ENCODE data around the gene COL27A1.

COL27A1 gene

GRCh38 chr9:114343471-114344187 is 188.3 kb downstream of the COL27A1 start:
- no peak for DNase-seq (ENCODE audit: low read depth)

DNA sequence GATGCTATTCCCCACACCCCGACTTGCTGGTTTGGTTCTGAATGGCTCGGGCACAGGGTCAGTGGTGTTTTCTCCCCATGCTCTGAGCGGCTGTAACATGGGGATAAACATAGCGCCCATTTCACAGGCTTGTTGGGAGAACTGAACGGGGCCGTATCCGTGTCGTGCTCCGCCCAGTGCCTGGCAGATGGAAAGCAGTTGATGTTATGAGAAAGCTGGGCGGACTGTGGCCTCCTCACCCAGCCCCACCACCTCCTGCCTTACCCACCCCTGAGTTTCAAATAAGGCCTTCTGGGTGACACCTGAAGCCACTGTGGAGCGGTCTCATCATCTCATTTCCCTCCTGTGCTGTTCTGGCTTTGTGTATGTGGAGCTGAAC is 188.8 kb downstream of the COL27A1 start:
- DNase-seq (ENCODE audit: low read depth), result no peak

GRCh38 chr9:114344692-114345091 is 189.4 kb downstream of the COL27A1 start:
- no peak for DNase-seq (ENCODE audit: low read depth)

- DNase-seq (ENCODE audit: low read depth), result no peak
These were observed 190.2 kb downstream of the COL27A1 start for GRCh38 chr9:114345493-114346065.

GRCh38 chr9:114346146-114346545 is 190.8 kb downstream of the COL27A1 start:
- DNase-seq (ENCODE audit: low read depth), result no peak

- no peak for DNase-seq (ENCODE audit: low read depth)
These were observed 192.3 kb downstream of the COL27A1 start for GRCh38 chr9:114347675-114348074.

GRCh38 chr9:114348261-114348905 is 193.0 kb downstream of the COL27A1 start:
- no peak for DNase-seq (ENCODE audit: low read depth)

DNA sequence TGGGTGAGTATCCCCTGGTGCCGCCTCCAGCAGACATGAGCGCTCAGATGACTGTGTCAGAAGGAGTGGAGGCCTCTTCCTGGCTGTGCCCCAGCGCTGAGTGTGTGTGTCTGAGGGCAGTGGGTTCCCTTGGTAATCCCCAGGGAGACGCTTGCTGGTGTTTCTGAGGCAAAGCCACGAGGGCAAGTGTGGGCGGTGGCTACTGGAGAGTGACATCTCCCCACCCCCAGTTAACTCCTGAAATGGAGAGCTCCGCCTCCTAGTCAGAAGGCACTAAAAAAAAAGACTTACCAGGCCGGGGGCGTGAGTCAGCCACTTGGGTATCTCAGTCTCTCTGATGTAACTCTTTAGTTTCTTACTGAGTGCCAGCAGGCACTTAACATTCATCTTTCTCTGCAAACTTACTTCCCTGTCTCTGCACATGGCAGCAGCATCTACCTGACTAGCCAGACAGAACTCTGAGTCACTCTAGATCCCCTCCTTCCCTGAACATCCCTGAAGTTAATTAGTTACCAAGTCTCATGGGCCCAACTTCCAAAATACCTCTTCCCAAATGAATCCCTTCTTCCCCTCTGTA is 193.7 kb downstream of the COL27A1 start:
- DNase-seq (ENCODE audit: low read depth), result peak; percentile 88

GRCh38 chr9:114349713-114350480 is 194.6 kb downstream of the COL27A1 start:
- no peak for DNase-seq (ENCODE audit: low read depth)

DNA sequence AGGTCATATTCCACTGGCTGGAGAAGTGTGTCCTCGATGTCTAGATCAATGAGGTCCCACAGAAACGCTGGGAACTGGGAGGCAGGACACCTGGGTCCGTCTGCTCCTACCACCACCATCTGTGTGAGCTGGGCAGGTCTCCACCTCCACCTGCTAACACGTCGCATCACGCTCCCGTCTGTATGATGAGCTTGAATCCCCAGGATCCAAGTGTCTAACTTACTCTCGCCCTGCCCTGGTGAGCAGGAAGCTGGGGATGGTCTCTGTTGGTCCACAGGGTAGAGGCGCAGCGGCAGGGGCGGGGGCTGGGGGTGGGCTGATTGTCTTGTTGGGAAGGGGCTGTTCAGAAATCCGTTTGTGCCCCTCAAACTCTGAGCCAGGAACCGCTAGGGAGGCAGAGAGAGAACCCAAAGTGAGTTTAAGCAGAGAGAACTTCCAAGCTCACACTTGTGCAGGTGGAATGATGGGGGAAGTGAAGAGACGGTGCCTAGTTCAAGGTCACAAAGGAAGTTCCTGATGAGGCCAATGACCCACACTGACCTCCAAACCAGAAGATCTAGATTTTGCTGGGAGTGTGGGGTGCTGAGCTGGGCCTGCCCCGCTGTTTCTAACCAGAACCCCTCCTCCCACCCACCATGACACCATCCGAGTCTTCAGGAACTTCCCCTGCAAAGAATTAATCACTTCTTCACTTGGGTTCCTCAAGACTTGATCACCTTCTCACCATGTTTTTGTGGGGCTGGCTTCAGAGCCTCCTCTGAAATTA is 195.5 kb downstream of the COL27A1 start:
- DNase-seq (ENCODE audit: low read depth), result no peak

DNA sequence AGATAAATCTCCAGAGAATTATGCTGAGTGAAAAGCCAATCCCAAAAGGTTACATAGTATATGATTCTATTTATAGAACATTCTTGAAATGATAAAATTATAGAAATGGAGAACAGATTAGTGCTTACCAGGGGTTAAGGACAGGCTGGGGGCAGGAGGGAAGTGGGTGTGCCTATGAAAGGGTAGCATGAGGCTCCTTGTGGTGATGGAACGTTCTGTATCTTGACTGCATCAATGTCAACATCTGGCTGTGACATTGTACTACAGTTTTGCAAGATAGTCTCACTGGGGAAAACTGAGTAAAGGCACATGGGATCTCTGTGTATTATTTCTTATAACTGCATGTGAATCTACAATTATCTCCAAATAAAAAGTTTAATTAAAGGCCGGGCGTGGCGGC is 196.6 kb downstream of the COL27A1 start:
- no peak for DNase-seq (ENCODE audit: low read depth)

GRCh38 chr9:114355821-114356220 is 200.5 kb downstream of the COL27A1 start:
- DNase-seq (ENCODE audit: low read depth), result no peak

GRCh38 chr9:114356792-114357191 is 201.5 kb downstream of the COL27A1 start:
- DNase-seq (ENCODE audit: low read depth), result no peak

- DNase-seq (ENCODE audit: low read depth), result no peak
These were observed 202.0 kb downstream of the COL27A1 start for GRCh38 chr9:114357360-114357759.

- DNase-seq (ENCODE audit: low read depth), result no peak
These were observed 202.6 kb downstream of the COL27A1 start for GRCh38 chr9:114357911-114358328.

GRCh38 chr9:114359801-114360200 is 204.5 kb downstream of the COL27A1 start:
- no peak for DNase-seq (ENCODE audit: low read depth)

DNA sequence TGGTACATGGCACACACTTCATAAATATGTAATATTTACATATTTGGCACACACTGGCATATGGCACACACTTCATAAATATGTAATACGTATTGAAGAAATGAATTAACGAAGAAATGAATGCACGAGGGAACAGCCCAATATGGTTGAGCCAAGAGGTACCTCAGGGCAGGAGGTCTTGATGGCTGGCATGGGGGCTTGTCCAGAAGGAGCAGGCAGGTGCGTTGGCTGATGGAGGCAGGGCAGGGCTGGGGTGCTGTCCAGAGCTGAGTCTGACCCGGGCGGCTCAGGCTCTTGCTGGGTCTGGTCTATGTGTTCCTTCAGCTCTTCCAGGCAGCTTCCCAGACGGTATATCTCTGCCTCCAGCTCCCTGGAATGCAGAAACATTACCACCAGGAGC is 206.2 kb downstream of the COL27A1 start:
- no peak for DNase-seq (ENCODE audit: low read depth)
